Chondrocyte (in vitro differentiated cells): Measurements from ENCODE around the gene HPN. TPM values are rescaled to one million over a fixed set of nuclear protein-coding genes. Genes with fewer than 3 reads are reported as not detected.
"Not testable (repeated sequence)": the region's sequence is repeated elsewhere in the genome, so short reads cannot be mapped to it uniquely, and the experiment has no call there.

Source experiments
- DNase-seq: peaks from one replicate; pipeline ENCODE4 v3.0.0; 2021; ENCODE audit warnings: mixed read lengths, low spot score
- H3K27ac Mint-ChIP-seq: one replicate; pipeline ENCODE4 v1.8.0; 2021; ENCODE audit warnings: mild to moderate bottlenecking, moderate library complexity, mixed read lengths; ENCODE audit not compliant: unreplicated experiment
- H3K27me3 Mint-ChIP-seq: 2 replicates; pipeline ENCODE4 v1.8.0; 2021; ENCODE audit warnings: low read depth, mixed read lengths
- H3K36me3 Mint-ChIP-seq: 2 replicates; pipeline ENCODE4 v1.8.0; 2021; ENCODE audit warnings: low read depth, mixed read lengths
- H3K4me1 Mint-ChIP-seq: 2 replicates; pipeline ENCODE4 v1.8.0; 2021; ENCODE audit warnings: low read depth, mild to moderate bottlenecking, mixed read lengths
- H3K4me3 Mint-ChIP-seq: one replicate; pipeline ENCODE4 v1.8.0; 2021; ENCODE audit warnings: mild to moderate bottlenecking, moderate library complexity, mixed read lengths; ENCODE audit not compliant: unreplicated experiment
- H3K9me3 Mint-ChIP-seq: 2 replicates; pipeline ENCODE4 v1.8.0; 2021; ENCODE audit warnings: low read depth, mixed read lengths
- CTCF ChIP-seq: fragments of 200-600 bp; sonication (generic); IDR thresholded peaks from 2 replicates; pipeline ENCODE4 v1.5.0; 2021; ENCODE audit warnings: antibody characterized with exemption, mild to moderate bottlenecking, moderate library complexity
- total RNA-seq: library from RNA; stranded (reverse); gene quantifications from 3 replicates; pipeline ENCODE4 v1.2.1, GENCODE V29; 2021

The HPN gene
- total RNA-seq, 1 donor from 2014 or later, result not detected

- no peak for TF ChIP-seq CTCF
- no peak overlapping the region for H3K27ac Mint-ChIP-seq
- H3K36me3 Mint-ChIP-seq, result peaks cover 16% of the 10 kb centered on the region
- no peaks in the 10 kb centered on the region for H3K9me3 Mint-ChIP-seq
- no peak overlapping the region for H3K4me3 Mint-ChIP-seq
- H3K27me3 Mint-ChIP-seq, result no peaks in the 10 kb centered on the region
- no peak for DNase-seq
- peaks cover 7% of the 10 kb centered on the region for H3K4me1 Mint-ChIP-seq
Measured at GRCh38 chr19:35011091-35011689, 30.3 kb upstream of the HPN start.

GRCh38 chr19:35011737-35012682 is 29.5 kb upstream of the HPN start:
- H3K4me1 Mint-ChIP-seq, result no peaks in the 10 kb centered on the region
- no peak overlapping the region for H3K27ac Mint-ChIP-seq
- no peaks in the 10 kb centered on the region for H3K9me3 Mint-ChIP-seq
- H3K36me3 Mint-ChIP-seq, result peaks cover 16% of the 10 kb centered on the region
- no peak for TF ChIP-seq CTCF
- H3K27me3 Mint-ChIP-seq, result no peaks in the 10 kb centered on the region
- no peak overlapping the region for H3K4me3 Mint-ChIP-seq
- no peak for DNase-seq

GRCh38 chr19:35013041-35013819 is 28.3 kb upstream of the HPN start:
- Mint-ChIP-seq H3K4me3 (no peak overlapping the region), H3K27me3 (no peaks in the 10 kb centered on the region), H3K36me3 (peaks cover 24% of the 10 kb centered on the region), H3K4me1 (no peaks in the 10 kb centered on the region), H3K9me3 (no peaks in the 10 kb centered on the region), H3K27ac (no peak overlapping the region)
- peak; percentile 88 for TF ChIP-seq CTCF
- DNase-seq, result no peak

- Mint-ChIP-seq H3K27me3 (no peaks in the 10 kb centered on the region), H3K9me3 (no peaks in the 10 kb centered on the region), H3K4me1 (no peaks in the 10 kb centered on the region), H3K27ac (no peak overlapping the region), H3K36me3 (peaks cover 29% of the 10 kb centered on the region), H3K4me3 (no peak overlapping the region)
- TF ChIP-seq CTCF, result no peak
- no peak for DNase-seq
Measured at GRCh38 chr19:35013820-35014754, 27.4 kb upstream of the HPN start.

GRCh38 chr19:35014774-35015173 is 26.7 kb upstream of the HPN start:
- peaks cover 31% of the 10 kb centered on the region for H3K36me3 Mint-ChIP-seq
- not testable (repeated sequence) for H3K27me3 Mint-ChIP-seq, DNase-seq, H3K27ac Mint-ChIP-seq, H3K9me3 Mint-ChIP-seq, H3K4me1 Mint-ChIP-seq, H3K4me3 Mint-ChIP-seq
